ENCODE results near the gene SEZ6L2. TPM values are rescaled to one million over a fixed set of nuclear protein-coding genes. Genes with fewer than 3 reads are reported as not detected.
A peak's percentile ranks its signal among the peaks of the same experiment; 100 is the strongest.

SEZ6L2 gene
- total RNA-seq, 1 experiment from 2014 or later: 70.7 TPM

- in situ Hi-C loops (cut with HindIII; ENCODE audit: low pct_unique_long_range_greater_than_20kb, low sequenced_read_pairs): no loop called here
- no peaks in the 10 kb centered on the region for H3K9me3 ChIP-seq (ENCODE audit: control insufficient read depth, insufficient read depth, low read depth, low read length)
- DNase-seq (ENCODE audit: low read depth, low spot score) (no peak), ATAC-seq (no peak)
- no peaks in the 10 kb centered on the region for H3K4me1 ChIP-seq (ENCODE audit: control insufficient read depth, insufficient read depth, low read length)
- TF ChIP-seq, protein P1, sequence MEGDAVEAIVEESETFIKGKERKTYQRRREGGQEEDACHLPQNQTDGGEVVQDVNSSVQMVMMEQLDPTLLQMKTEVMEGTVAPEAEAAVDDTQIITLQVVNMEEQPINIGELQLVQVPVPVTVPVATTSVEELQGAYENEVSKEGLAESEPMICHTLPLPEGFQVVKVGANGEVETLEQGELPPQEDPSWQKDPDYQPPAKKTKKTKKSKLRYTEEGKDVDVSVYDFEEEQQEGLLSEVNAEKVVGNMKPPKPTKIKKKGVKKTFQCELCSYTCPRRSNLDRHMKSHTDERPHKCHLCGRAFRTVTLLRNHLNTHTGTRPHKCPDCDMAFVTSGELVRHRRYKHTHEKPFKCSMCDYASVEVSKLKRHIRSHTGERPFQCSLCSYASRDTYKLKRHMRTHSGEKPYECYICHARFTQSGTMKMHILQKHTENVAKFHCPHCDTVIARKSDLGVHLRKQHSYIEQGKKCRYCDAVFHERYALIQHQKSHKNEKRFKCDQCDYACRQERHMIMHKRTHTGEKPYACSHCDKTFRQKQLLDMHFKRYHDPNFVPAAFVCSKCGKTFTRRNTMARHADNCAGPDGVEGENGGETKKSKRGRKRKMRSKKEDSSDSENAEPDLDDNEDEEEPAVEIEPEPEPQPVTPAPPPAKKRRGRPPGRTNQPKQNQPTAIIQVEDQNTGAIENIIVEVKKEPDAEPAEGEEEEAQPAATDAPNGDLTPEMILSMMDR (IDR thresholded peaks at IDR 0.05): no peak
- TF ChIP-seq TCF7L2 (IDR thresholded peaks at IDR 0.05; ENCODE audit: low read depth, low read length) (no peak), SIN3A (IDR thresholded peaks at IDR 0.05; ENCODE audit: borderline replicate concordance, insufficient read depth, low read depth, low read length) (no peak), POLR2AphosphoS5 (IDR thresholded peaks at IDR 0.05; ENCODE audit: low read depth, low read length) (no peak)
- TF ChIP-seq, protein P2, sequence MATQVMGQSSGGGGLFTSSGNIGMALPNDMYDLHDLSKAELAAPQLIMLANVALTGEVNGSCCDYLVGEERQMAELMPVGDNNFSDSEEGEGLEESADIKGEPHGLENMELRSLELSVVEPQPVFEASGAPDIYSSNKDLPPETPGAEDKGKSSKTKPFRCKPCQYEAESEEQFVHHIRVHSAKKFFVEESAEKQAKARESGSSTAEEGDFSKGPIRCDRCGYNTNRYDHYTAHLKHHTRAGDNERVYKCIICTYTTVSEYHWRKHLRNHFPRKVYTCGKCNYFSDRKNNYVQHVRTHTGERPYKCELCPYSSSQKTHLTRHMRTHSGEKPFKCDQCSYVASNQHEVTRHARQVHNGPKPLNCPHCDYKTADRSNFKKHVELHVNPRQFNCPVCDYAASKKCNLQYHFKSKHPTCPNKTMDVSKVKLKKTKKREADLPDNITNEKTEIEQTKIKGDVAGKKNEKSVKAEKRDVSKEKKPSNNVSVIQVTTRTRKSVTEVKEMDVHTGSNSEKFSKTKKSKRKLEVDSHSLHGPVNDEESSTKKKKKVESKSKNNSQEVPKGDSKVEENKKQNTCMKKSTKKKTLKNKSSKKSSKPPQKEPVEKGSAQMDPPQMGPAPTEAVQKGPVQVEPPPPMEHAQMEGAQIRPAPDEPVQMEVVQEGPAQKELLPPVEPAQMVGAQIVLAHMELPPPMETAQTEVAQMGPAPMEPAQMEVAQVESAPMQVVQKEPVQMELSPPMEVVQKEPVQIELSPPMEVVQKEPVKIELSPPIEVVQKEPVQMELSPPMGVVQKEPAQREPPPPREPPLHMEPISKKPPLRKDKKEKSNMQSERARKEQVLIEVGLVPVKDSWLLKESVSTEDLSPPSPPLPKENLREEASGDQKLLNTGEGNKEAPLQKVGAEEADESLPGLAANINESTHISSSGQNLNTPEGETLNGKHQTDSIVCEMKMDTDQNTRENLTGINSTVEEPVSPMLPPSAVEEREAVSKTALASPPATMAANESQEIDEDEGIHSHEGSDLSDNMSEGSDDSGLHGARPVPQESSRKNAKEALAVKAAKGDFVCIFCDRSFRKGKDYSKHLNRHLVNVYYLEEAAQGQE (IDR thresholded peaks at IDR 0.05; ENCODE audit: insufficient read depth in 1 of 2, low read depth in 2 of 2, low read length in 1 of 2): no peak
- no peaks in the 10 kb centered on the region for H3K27me3 ChIP-seq (ENCODE audit: control insufficient read depth, insufficient read depth, low read length)
- POLR2A ChIA-PET: interaction anchor here (0.7 kb wide), 1 partner anchor 179 kb away, joined by 7 read pairs; no protein-coding TSS in a partner anchor
- H3K36me3 ChIP-seq (ENCODE audit: control insufficient read depth, insufficient read depth, low read length): no peaks in the 10 kb centered on the region
- CTCF ChIA-PET: interaction anchor here (0.6 kb wide), 1 partner anchor 1061 kb away, joined by 14 read pairs; no protein-coding TSS in a partner anchor
- H3K27ac ChIP-seq (ENCODE audit: low read length): no peak overlapping the region
- H3K4me3 ChIP-seq (ENCODE audit: low read depth in 2 of 2, low read length in 2 of 2): no peak overlapping the region
- intact Hi-C loops (cut with micrococcal nuclease; ENCODE audit: unreplicated experiment): no loop called here
- BruUV-seq (replicated peaks): TSS peak; percentile 53
These were observed 9.4 kb upstream of the SEZ6L2 start for GRCh38 chr16:29908719-29909220.

GRCh38 chr16:29907973-29908372 lies 8.6 kb upstream of the SEZ6L2 start:
- in situ Hi-C loops (cut with HindIII; ENCODE audit: low pct_unique_long_range_greater_than_20kb, low sequenced_read_pairs): no loop called here
- H3K4me1 ChIP-seq (ENCODE audit: control insufficient read depth, insufficient read depth, low read length): no peaks in the 10 kb centered on the region
- no peaks in the 10 kb centered on the region for H3K9me3 ChIP-seq (ENCODE audit: control insufficient read depth, insufficient read depth, low read depth, low read length)
- H3K27me3 ChIP-seq (ENCODE audit: control insufficient read depth, insufficient read depth, low read length): no peaks in the 10 kb centered on the region
- no peak for DNase-seq (ENCODE audit: low read depth, low spot score)
- TF ChIP-seq SIN3A (IDR thresholded peaks at IDR 0.05; ENCODE audit: borderline replicate concordance, insufficient read depth, low read depth, low read length): no peak
- TF ChIP-seq POLR2AphosphoS5 (IDR thresholded peaks at IDR 0.05; ENCODE audit: low read depth, low read length): no peak; the same call in none of the 2 replicates
- TF ChIP-seq, protein P2 (IDR thresholded peaks at IDR 0.05; ENCODE audit: insufficient read depth in 1 of 2, low read depth in 2 of 2, low read length in 1 of 2): no peak
- TF ChIP-seq, protein P1 (IDR thresholded peaks at IDR 0.05): no peak
- TF ChIP-seq TCF7L2 (IDR thresholded peaks at IDR 0.05; ENCODE audit: low read depth, low read length): no peak
- H3K4me3 ChIP-seq (ENCODE audit: low read depth in 2 of 2, low read length in 2 of 2): no peak overlapping the region
- CTCF ChIA-PET: no interaction called here
- ATAC-seq: peak; percentile 13; the same call in 1 of the 2 replicates
- H3K36me3 ChIP-seq (ENCODE audit: control insufficient read depth, insufficient read depth, low read length): no peaks in the 10 kb centered on the region
- intact Hi-C loops (cut with micrococcal nuclease; ENCODE audit: unreplicated experiment): no loop called here
- POLR2A ChIA-PET: interaction anchor here (0.7 to 0.8 kb wide), 2 partner anchors 112 to 179 kb away, joined by 3 to 7 read pairs; no protein-coding TSS in a partner anchor
- no peak overlapping the region for H3K27ac ChIP-seq (ENCODE audit: low read length)
- BruUV-seq (replicated peaks): no TSS peak
